Measurements from ENCODE around the gene CENPM.

Gene CENPM

DNA sequence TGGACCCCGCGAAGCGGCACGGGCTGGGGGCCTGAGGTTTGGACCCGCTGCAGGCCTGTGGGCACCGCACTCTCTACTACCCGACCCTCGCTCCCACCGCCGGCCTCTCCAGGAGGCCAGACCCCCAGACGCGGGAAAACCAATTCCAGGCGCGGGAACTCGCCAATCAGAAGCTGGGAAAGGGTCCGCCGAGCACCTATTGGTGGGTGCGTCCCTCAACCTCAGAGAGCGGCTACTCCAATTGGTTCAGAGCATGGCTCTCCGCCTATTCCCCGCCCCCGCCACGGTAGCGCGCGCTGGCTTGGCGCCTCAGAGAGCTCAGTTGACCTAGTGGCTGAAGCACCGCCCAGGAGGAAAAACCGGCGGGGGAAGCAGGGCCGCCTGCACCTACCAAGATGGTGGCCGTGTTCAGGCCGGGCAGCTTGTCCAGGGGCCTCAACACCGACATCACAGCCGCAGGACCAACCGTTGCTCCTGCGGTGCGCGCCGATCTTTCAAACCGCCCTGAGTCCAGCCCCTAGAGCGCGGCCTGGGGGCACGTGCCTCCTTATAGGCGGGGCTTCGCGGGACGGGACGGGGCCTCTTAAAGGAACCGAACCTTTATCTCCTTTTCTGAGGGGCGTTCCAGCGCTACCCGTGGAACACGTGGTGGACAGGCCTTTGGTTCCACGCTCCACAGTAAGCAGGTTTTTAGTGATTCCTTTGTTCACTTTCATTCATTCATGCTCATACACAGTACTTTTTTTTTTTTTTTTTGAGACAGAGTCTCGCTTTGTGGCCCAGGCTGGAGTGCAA, at the start of gene CENPM:
TSS of gene CENPM (minus strand) at position 524 of the 795 bp plus-strand sequence. CDS start at position 448, 76 bp downstream.
- peak; percentile 76 for DNase-seq (ENCODE audit: low read depth)
- peak within 1 kb of the TSS; percentile 82 for H3K4me3 ChIP-seq (ENCODE audit: low read depth, low read length)

DNA sequence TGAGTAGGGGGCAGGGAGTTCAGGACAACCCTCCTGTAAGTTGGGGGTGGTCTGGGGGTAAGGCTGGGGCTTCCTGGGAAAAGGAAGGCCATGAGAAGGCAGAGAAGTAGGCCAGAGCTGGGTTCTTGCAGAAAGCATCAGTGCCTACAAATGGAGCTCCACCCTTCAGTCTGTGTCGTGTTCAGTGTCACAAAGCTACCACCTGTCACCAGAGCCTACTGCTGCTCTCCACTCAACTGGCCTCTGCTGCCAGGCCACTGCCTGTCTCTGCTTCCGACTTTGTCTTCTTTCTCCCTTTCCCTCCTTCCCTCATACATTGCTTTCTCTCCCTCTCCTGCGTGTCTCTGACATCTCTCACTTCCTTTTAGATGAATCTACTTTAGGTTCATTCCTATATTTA, 48.3 kb upstream of the CENPM start:
- DNase-seq (ENCODE audit: low read depth), result no peak
- no peak overlapping the region for H3K4me3 ChIP-seq (ENCODE audit: low read depth, low read length)

GRCh38 chr22:41992496-41992895, 45.5 kb upstream of the CENPM start:
- DNase-seq (ENCODE audit: low read depth), result no peak
- H3K4me3 ChIP-seq (ENCODE audit: low read depth, low read length), result no peak overlapping the region

GRCh38 chr22:41991111-41991510, 44.2 kb upstream of the CENPM start:
- H3K4me3 ChIP-seq (ENCODE audit: low read depth, low read length), result no peak overlapping the region
- no peak for DNase-seq (ENCODE audit: low read depth)

DNA sequence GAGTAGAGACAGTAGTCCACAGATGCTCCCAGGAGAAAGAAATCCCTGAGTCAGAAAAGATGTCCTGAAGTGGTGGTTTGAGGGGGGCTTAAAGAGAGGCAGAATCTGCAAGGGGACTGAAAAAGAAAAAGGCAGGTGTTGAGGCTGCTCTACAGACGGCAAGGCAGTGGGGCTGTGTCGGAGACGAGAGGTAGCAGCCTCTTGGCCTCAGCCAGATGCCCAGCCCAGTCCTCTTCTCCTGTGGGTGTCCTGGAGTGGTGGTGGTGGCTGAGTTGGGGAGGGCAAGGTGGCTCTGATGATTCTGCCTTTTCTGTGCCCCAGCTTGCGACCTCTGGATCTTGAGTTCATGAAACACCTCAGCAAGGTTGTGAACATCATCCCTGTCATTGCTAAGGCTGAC, 42.3 kb upstream of the CENPM start:
- H3K4me3 ChIP-seq (ENCODE audit: low read depth, low read length), result no peak overlapping the region
- no peak for DNase-seq (ENCODE audit: low read depth)

- DNase-seq (ENCODE audit: low read depth), result no peak
- no peak overlapping the region for H3K4me3 ChIP-seq (ENCODE audit: low read depth, low read length)
These were observed 40.3 kb upstream of the CENPM start for GRCh38 chr22:41987276-41987675.

DNA sequence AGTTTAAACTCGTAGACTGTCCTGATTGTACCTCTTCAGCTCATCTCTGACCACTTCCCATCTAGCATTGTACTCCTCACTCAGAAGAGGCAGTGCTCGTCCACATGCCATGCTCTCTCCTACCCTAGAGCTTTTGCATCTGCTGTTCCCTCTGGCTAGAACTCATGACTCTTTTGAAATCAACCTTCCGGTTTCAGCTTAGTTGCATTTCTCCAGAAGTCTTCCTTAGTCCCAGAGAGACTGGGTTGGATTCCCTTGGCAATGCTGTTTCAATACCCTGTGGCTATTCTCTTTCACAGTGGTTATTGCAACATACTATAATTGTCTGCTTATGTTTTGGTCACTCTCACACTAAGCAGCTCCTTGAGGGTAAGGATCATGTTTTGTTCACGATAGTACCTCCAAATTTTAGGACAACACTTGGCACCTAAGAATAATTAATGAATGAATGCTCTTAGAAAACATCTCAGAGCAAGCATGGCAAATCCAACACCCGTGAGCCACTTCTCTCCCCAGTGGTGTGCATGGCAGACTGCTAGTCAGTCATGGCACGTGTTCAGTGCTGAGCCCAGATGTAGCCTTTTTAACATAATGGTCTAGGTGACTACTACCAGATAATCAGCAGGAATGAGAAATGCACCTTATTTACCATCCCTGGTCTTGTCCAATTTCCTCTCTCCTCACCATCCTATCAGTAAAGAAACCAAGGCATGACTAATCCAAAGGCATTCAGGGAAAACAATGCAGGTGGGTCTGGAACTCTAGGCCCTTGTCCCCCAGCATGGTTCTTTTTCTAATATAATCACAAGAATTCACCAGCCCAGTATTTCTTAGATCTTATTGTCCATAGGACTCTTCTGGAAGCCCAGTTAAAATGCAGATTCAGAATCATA, 36.8 kb upstream of the CENPM start:
- no peak for DNase-seq (ENCODE audit: low read depth)

GRCh38 chr22:41982865-41983264, 35.9 kb upstream of the CENPM start:
- no peak for DNase-seq (ENCODE audit: low read depth)
- H3K4me3 ChIP-seq (ENCODE audit: low read depth, low read length), result no peak overlapping the region

More for the DNA sequence above, 36.8 kb upstream of the CENPM start:
- H3K4me3 ChIP-seq (ENCODE audit: low read depth, low read length), result no peak overlapping the region

DNA sequence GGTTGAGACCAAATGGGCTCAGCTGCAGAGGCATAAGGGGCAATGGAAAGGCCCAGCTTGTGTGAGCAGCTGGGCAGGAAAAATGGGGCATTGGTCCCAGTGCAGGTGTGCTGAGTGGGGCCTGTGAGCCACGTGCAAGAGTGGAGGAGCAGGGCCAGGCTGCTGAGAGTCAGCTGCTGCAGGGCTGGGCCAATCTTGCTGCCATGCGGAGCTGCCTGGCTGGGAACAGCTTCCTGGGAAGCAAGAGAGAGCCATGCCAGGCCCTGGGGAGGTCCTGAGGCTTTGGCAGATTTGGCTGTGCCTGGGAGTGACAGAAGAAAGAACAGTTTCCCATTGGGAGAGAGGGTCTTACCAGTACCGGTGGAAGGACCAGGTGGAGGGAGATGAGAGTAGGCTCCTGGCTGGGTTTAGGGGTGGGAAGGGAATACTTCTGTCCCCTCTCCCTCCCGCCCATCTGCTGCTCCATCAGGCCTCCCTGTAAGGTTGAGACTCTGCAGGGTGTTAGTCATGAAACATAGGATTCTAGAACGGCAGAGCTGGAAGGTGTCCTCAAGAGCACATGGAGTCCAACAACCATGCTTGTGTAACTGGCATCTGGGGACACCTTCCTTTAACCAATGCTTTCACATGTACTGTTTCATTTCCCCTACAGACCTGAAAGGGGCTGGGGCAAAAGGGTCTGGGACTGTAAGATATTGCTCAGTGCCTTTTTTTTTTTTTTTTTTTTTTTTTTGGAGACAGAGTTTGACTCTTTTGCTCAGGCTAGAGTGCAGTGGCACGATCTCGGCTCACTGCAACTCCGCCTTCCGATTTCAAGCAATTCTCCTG, 32.7 kb upstream of the CENPM start:
- no peak for DNase-seq (ENCODE audit: low read depth)

DNA sequence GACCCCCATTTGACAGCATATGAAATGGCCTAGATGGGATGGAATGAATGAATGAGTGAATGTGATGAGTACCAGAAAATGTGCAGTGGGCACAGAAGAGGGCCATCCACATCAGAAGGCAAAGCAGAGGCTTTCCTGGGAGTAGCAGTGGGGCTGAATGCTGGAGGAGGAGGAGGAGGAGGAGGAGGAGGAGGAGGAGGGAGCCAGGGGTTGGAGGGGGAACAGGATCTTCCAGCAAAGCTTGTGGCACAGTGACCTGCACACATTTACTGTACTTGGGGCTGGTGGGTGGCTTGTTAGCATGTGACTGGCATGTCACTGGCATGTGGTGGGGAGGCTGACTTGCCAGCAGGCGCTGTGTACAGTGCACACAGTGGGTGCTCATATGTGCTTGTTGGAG, 31.8 kb upstream of the CENPM start:
- DNase-seq (ENCODE audit: low read depth), result no peak
- no peak overlapping the region for H3K4me3 ChIP-seq (ENCODE audit: low read depth, low read length)

More for the DNA sequence above, 32.7 kb upstream of the CENPM start:
- no peak overlapping the region for H3K4me3 ChIP-seq (ENCODE audit: low read depth, low read length)

- DNase-seq (ENCODE audit: low read depth), result no peak
- H3K4me3 ChIP-seq (ENCODE audit: low read depth, low read length), result peak overlapping the region; percentile 34
These were observed 30.1 kb upstream of the CENPM start for GRCh38 chr22:41976961-41977566.

- no peak for DNase-seq (ENCODE audit: low read depth)
- peak overlapping the region; percentile 47 for H3K4me3 ChIP-seq (ENCODE audit: low read depth, low read length)
These were observed 29.3 kb upstream of the CENPM start for GRCh38 chr22:41976070-41976901.

DNA sequence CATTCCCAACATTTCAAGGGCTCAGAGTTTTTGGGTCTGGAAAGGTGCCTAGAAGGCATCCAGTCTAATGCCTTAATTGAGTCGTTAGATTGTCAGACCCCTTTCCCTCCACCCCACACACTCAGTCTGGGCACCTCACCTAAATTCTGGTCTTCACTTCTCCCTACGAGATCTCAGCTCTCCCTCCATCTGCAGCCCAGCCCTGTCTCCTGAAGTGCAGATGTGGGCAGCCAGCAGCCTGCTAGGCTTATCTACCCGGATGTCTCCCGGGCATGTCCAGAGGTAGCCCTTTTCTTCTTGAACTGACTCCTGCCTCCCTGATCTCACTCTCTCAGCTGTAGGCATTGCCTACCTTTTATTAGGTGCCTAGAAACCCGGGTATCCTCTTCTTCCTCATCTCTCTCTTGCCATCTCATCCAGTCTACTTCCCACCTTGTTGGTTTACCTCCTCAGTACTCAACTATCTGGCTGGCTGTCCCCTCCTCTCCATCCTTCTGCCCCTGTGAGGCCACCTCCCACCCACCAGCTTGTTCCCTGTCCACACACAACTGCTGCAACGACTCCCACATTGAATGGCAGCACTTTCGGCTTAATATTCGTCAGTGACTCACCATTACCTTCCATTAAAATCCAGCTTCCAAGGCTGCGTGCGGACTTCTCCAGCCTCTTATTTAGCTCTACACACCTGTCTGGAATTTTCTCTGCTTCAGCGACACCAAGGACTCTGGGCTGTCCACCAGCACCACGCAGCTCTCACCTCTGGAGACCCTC, 28.5 kb upstream of the CENPM start:
- DNase-seq (ENCODE audit: low read depth), result no peak
- H3K4me3 ChIP-seq (ENCODE audit: low read depth, low read length), result no peak overlapping the region

GRCh38 chr22:41974691-41975290, 27.8 kb upstream of the CENPM start:
- H3K4me3 ChIP-seq (ENCODE audit: low read depth, low read length), result no peak overlapping the region
- no peak for DNase-seq (ENCODE audit: low read depth)

GRCh38 chr22:41971431-41971830, 24.5 kb upstream of the CENPM start:
- no peak overlapping the region for H3K4me3 ChIP-seq (ENCODE audit: low read depth, low read length)
- no peak for DNase-seq (ENCODE audit: low read depth)

- H3K4me3 ChIP-seq (ENCODE audit: low read depth, low read length), result no peak overlapping the region
- DNase-seq (ENCODE audit: low read depth), result no peak
These were observed 23.6 kb upstream of the CENPM start for GRCh38 chr22:41970601-41971000.

DNA sequence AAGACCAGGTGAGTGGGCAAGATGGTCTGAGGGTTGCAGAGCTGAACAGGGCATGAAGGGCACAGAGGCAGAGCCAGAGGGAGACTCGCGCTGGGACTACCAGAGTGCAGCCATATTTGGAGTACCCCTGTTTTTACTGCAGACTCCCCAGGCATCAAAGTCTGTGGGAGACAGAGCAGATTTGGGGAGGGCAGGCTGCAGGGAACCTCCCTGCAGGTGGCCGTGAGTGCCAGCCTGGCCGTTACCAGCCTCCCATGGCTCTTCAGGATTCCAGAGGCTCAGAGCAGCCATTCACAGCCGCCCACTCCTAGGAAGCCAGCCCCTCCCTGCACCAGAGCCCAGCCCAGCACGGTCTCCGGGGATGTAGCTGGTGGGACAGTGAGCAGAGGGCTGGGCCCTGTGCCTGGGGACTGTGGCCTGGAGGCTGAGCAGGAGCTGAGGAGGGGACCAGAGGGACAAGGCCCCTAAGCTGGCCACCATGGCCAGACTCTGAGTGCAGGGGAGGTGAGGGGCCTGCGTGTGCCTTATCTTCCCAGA, 22.2 kb upstream of the CENPM start, which contains the start of gene SEPTIN3:
TSS of gene SEPTIN3 (plus strand) at position 334 of the 537 bp plus-strand sequence. CDS start 2,050 bp downstream, outside the sequence.
- no peak for DNase-seq (ENCODE audit: low read depth)
- no peak within 1 kb of the TSS for H3K4me3 ChIP-seq (ENCODE audit: low read depth, low read length)

Measured in skeletal muscle cell (primary cell).